Esophagus squamous epithelium (tissue), 5 donors: ENCODE results near the gene TREML2. TPM values are rescaled to one million over a fixed set of nuclear protein-coding genes. Genes with fewer than 3 reads are reported as not detected.
"Not testable (repeated sequence)": the region's sequence is repeated elsewhere in the genome, so short reads cannot be mapped to it uniquely, and the experiment has no call there.

Experiments used
- DNase-seq: peaks from one replicate; lab custom pipeline; 2025; lab: John Stamatoyannopoulos, UW
- H3K27ac ChIP-seq, 4 donors: fragments of 200-600 bp; sonication (generic); one replicate each; pipeline ENCODE4 v1.5.1; 2016 to 2019; ENCODE audit warnings: mild to moderate bottlenecking in 1 of 4
- H3K27me3 ChIP-seq, 4 donors: fragments of 200-600 bp; sonication (generic); 1 replicate in 3 of 4; 2 replicates in 1 of 4; pipeline versions ENCODE4 v1.5.1 to v1.6.0; 2017 to 2021; ENCODE audit warnings: antibody characterized with exemption in 1 of 4
- H3K36me3 ChIP-seq, 3 donors: fragments of 200-600 bp; sonication (generic); one replicate each; pipeline ENCODE4 v1.5.1; 2016 to 2019
- H3K4me1 ChIP-seq, 3 donors: fragments of 200-600 bp; sonication (generic); one replicate each; pipeline ENCODE4 v1.5.1; 2017 to 2019
- H3K4me3 ChIP-seq, 4 donors: fragments of 200-600 bp; sonication (generic); 1 replicate in 3 of 4; 2 replicates in 1 of 4; pipeline ENCODE4 v1.5.1; 2016 to 2019; ENCODE audit warnings: mild to moderate bottlenecking in 2 of 4, moderate library complexity in 1 of 4
- H3K9me3 ChIP-seq, 3 donors: fragments of 200-600 bp; sonication (generic); one replicate each; pipeline ENCODE4 v1.5.1; 2016 to 2019
- POLR2A ChIP-seq, 4 donors: fragments of 450-650 bp; IDR thresholded peaks; one replicate each; pipeline ENCODE4 v1.6.1; 2017; ENCODE audit warnings: antibody characterized with exemption in 4 of 4, mild to moderate bottlenecking in 4 of 4, moderate library complexity in 3 of 4
- WGBS, 2 donors: methylation state at CpG; one replicate each; pipeline ENCODE4 v1.1.5; 2018; 5-methylcytosine and 5-hydroxymethylcytosine counted together
- intact Hi-C: fragments of 100-400 bp; cut with DNase I; formaldehyde crosslinking; loops from one replicate; pipeline ENCODE4 v1.15.0; 2022
- total RNA-seq, 4 donors: library from RNA; depleted of rRNA; stranded (reverse); fragments of >200 nt; gene quantifications; one replicate each; pipeline ENCODE4 v1.1.0, GENCODE V29; 2016
- TF ChIP-seq, protein P1 (sequence below), 6 experiments: fragments of 450-650 bp in 4 of 6; fragments of 200-600 bp in 2 of 6; sonication (generic) in 2 of 6; IDR thresholded peaks; one replicate each; pipeline ENCODE4 v1.5.1; 2016 to 2019; ENCODE audit warnings: antibody characterized with exemption in 6 of 6, mild to moderate bottlenecking in 4 of 6, moderate library complexity in 4 of 6
- donor health status: DM: yes; HTN: yes; CAD: no.

Gene TREML2
- total RNA-seq, 4 donors from 2014 or later, result 0.26 TPM; not detected in 3

DNA sequence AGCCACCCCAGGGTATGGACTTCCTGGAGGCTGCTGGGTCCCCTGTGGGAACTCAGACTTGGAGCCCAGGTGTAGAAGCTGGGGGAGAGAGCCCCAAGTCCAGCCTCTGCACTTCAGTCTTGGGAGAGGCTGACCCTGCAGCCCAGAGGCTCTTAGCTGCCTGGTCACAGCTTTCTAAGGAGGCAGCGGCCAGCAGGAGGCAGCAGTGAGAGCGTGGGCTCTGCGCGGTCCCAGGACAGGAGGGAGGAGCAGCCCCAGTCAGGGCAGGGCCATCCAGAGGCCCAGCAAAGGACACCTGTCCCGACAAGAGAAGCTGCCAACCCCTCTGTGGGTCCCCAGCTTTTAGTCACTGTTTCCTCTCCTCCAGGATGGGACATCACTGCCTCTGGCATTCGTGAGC is 9.4 kb downstream of the TREML2 start:
- WGBS, 2 donors, result 27% methylated on average over 3 of the region's 6 CpGs; no CpG with 5 or more reads in 1 of the 2 donors
- Histone ChIP-seq H3K27ac (no peak overlapping the region), H3K36me3 (no peaks in the 10 kb centered on the region), H3K4me3 (no peak overlapping the region), H3K27me3 (peaks cover 0 to 45% (median 0%) of the 10 kb centered on the region in 4 donors), H3K4me1 (no peaks in the 10 kb centered on the region), H3K9me3 (peaks cover 0 to 13% (median 6%) of the 10 kb centered on the region in 3 donors)
- TF ChIP-seq POLR2A (IDR thresholded peaks at IDR 0.05), result no peak
- TF ChIP-seq, protein P1, sequence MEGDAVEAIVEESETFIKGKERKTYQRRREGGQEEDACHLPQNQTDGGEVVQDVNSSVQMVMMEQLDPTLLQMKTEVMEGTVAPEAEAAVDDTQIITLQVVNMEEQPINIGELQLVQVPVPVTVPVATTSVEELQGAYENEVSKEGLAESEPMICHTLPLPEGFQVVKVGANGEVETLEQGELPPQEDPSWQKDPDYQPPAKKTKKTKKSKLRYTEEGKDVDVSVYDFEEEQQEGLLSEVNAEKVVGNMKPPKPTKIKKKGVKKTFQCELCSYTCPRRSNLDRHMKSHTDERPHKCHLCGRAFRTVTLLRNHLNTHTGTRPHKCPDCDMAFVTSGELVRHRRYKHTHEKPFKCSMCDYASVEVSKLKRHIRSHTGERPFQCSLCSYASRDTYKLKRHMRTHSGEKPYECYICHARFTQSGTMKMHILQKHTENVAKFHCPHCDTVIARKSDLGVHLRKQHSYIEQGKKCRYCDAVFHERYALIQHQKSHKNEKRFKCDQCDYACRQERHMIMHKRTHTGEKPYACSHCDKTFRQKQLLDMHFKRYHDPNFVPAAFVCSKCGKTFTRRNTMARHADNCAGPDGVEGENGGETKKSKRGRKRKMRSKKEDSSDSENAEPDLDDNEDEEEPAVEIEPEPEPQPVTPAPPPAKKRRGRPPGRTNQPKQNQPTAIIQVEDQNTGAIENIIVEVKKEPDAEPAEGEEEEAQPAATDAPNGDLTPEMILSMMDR (IDR thresholded peaks at IDR 0.05), result peak in 1 of 6 experiments; percentile 6
- no peak for DNase-seq
- intact Hi-C loops, result no loop called here

DNA sequence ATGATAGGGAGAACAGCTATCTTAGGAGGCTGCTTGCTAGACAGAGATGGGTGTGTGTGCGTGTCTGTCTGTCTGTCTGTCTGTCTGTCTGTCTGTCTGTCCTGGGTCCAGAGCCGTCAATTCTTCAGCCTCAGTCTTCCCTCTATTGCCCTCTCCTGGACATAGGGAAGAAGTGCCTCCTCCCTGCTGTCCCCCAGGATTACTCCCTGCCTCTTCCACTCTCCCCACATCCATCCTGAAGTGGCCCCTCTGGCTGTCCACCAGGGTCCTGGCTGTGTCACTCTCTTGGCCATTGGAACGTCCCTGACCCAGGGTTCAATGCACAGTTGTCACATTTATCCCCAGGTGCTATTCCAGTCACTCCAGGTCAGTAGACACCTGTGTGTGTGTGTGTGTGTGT is 10.2 kb downstream of the TREML2 start:
- no peak overlapping the region for H3K27ac ChIP-seq
- no peak for TF ChIP-seq POLR2A (IDR thresholded peaks at IDR 0.05)
- TF ChIP-seq, protein P1 (IDR thresholded peaks at IDR 0.05), result no peak
- peaks cover 0 to 39% (median 0%) of the 10 kb centered on the region in 4 donors for H3K27me3 ChIP-seq
- intact Hi-C loops, result no loop called here
- H3K36me3 ChIP-seq, result no peaks in the 10 kb centered on the region
- no peak for DNase-seq
- peaks cover 0 to 13% (median 6%) of the 10 kb centered on the region in 3 donors for H3K9me3 ChIP-seq
- WGBS, 2 donors, result 65 to 88% methylated on average over 2 of the region's 3 CpGs
- H3K4me1 ChIP-seq, result no peaks in the 10 kb centered on the region
- H3K4me3 ChIP-seq, result no peak overlapping the region

DNA sequence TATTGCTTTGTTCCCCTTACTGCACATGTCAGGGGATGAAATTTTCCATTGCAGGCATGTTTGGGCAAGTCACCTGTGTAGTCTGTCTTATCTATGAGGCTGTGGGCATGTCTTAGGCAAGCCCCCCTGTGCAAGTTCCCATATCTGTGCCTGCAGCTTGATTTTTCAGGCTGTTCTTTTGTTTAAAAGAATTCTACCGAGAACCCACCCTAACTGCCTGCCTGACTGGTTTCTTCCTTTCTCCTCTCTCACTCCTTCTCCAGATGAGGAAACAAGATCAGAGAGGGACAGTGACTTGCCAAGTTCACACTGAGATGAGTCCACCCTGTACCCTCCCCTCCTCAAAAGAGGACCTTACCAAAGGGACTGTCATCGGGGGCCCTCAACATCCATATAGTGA is 11.0 kb downstream of the TREML2 start:
- Histone ChIP-seq H3K36me3 (no peaks in the 10 kb centered on the region), H3K4me3 (no peak overlapping the region), H3K27ac (no peak overlapping the region), H3K9me3 (peaks cover 0 to 13% (median 6%) of the 10 kb centered on the region in 3 donors), H3K4me1 (no peaks in the 10 kb centered on the region), H3K27me3 (peaks cover 0 to 33% (median 0%) of the 10 kb centered on the region in 4 donors)
- DNase-seq, result no peak
- intact Hi-C loops, result no loop called here
- TF ChIP-seq, protein P1 (IDR thresholded peaks at IDR 0.05), result no peak
- TF ChIP-seq POLR2A (IDR thresholded peaks at IDR 0.05), result no peak
- 56 to 72% methylated on average over 2 of the region's 2 CpGs for WGBS, 2 donors

DNA sequence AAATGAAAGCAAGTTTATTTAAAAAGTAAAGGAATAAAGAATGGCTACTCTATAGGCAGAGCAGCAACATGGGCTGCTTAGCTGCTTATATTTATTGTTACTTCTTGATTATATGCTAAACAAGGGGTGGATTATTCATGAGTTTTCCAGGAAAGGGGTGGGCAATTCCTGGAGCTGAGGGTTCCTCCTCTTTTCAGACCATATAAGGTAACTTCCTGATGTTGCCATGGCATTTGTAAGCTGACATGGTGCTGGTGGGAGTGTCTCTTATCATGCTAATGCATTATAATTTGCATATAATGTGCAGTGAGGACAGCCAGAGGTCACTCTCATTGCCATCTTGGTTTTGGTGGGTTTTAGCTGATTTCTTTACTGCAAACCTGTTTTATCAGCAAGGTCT is 11.9 kb downstream of the TREML2 start:
- H3K27ac ChIP-seq, DNase-seq, H3K4me1 ChIP-seq, H3K4me3 ChIP-seq, intact Hi-C loops, H3K36me3 ChIP-seq: not testable (repeated sequence)
- H3K27me3 ChIP-seq, result peaks cover 0 to 30% (median 0%) of the 10 kb centered on the region in 4 donors
- peaks cover 0 to 13% (median 6%) of the 10 kb centered on the region in 3 donors for H3K9me3 ChIP-seq

DNA sequence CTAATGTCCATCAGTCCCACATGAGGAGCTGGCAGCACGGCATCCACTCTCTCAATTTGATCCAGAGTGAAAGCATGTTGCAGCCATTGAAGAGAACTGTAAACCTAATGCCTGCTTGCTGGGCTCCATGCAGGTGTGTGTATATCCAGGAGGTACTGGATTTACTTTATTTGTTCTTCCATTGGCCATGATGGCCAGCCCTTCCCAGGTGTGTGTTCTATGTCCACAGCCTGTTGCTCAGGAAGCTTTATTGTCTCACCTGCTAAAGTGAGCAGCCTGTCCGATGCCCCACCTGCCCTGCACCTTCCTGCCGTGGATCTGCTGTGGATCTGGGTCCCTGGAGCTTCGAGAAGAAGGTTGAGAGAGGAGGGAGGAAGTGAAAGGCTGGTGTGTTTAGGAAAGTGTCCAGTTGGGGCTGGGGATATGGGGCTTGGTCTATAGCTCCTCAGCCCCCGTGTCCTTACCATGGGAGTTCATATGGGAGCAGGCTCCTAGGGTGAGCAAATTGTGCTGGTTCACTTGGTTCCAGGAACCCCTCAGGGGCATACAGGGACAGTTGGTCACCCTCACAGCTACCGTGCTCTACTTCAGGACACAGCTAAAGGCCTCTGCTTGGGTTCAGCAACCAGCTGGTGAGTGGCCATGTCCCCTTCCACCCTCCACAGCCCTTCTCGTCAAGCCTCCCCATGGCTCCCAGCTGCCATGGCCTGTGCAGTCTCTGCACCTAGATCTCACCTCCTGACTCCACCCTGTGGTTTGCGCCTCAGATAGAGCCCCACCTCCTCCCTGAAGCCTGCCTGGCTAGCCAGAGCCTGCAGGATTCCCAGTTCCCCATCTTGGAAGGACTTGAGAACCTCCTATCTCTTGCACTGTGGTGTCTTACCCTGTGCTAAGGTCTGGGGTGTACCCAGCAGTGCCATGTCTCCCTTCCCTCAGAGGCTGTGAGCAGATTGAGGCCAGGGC is 12.7 kb downstream of the TREML2 start:
- 74 to 81% methylated on average over 5 to 6 of the region's 8 CpGs for WGBS, 2 donors
- Histone ChIP-seq H3K27me3 (peaks cover 0 to 21% (median 0%) of the 10 kb centered on the region in 4 donors), H3K4me3 (no peak overlapping the region), H3K36me3 (no peaks in the 10 kb centered on the region), H3K27ac (no peak overlapping the region), H3K9me3 (peaks cover 0 to 13% (median 6%) of the 10 kb centered on the region in 3 donors), H3K4me1 (no peaks in the 10 kb centered on the region)
- DNase-seq, result no peak
- intact Hi-C loops, result no loop called here
- TF ChIP-seq, protein P1 (IDR thresholded peaks at IDR 0.05), result no peak
- no peak for TF ChIP-seq POLR2A (IDR thresholded peaks at IDR 0.05)
